HG02852 (cell line): ENCODE data around the gene PANK1.
"Not testable (repeated sequence)": the region's sequence is repeated elsewhere in the genome, so short reads cannot be mapped to it uniquely, and the experiment has no call there.

Experiments
- ATAC-seq: cut with Tn5 transposase; IDR thresholded peaks from one replicate; pipeline ENCODE4 v1.9.1; 2021; ENCODE audit warnings: mild to moderate bottlenecking, moderate library complexity; ENCODE audit not compliant: unreplicated experiment

The PANK1 gene

DNA sequence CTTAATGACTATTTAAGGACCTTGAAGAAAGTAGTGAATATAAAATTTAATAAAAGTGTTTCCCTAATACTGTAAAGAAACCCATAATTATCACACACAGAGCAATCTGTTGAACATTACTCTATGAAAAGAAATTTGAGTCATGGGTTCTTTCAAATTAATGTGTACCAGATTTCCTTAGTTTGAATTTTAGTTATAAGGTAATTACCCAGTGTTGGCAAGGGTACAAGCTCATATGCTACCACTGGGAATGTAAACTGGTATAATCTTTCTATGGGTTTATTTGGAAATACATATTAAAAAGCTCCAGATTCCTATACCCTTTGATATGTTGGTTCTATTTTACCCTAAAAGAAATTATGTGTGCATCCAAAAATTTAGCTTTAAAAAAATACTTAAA lies 22.9 kb downstream of the PANK1 start:
- no peak for ATAC-seq

DNA sequence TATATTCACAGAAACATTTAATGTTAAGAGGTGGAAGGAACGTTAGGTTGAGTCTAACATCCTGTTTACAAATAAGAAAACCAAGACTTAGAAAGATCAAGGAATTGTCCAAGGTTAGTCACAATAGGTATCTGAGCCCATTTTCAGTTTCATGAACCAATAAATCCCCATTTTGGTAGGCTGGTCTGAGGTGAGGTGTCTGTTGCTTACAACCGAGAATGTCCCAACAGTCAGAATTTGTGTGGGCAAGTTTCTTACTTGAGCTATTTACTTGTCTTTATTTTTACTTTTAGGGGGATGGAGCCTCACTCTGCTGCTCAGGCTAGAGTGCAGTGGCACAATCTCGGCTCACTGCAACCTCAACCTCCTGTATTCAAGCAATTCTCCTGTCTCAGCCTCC lies 23.6 kb downstream of the PANK1 start:
- no peak for ATAC-seq

DNA sequence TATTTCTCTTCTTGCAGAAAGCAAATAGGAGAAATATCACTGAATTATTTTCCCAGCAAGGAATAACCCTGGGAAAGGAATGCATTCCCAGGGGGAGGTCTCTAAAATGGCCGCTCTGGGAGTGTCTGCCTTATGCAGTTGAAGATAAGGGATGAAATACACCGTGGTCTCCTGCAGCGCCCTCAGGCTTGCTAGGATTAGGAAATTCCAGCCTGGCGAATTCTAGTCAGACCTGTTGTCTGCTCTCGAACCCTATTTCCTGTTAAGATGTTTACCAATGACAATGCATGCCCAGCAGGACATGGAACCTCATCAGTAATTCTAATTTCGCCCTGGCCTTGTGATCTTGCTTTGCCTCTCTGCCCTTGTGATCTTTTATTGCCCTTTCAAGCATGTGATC lies 24.7 kb downstream of the PANK1 start:
- not testable (repeated sequence) for ATAC-seq

DNA sequence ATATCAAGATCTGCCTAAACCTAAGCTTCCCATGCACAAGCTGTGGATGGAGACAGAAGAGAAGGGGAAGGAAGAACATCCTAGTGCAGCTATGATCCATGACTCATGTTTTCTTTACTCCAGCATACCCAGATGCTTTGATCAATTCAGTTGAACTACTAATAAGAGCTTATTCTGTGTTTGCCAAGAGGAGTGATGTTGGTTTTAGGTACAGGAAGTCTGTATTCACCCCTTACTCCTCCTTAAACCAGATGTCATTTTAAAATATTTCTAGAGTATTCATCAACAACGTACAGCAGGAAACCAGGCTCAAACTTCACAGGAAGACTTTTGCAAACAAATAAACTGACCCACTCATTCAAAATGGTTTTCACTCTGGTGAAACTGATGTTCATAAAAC lies 29.2 kb downstream of the PANK1 start:
- ATAC-seq = no peak

DNA sequence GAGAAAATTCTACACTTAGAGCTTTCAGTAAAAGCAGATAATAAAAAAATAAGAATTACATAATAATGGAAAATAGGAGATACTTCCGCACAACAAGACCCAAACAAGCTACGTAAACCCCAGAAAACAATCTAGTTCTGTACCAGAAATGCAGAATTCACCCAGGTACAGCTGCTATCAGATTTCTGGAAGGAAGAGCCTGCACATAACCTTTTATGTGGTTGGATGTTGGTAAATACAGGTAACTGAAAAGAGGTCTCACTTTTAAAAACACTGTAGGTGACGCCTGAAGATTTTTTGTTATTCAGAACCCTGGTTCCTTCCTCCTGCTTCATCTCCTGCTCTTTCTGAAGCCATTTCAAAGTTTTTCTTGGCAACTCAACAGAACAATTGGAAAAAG lies 29.9 kb downstream of the PANK1 start:
- ATAC-seq = no peak

DNA sequence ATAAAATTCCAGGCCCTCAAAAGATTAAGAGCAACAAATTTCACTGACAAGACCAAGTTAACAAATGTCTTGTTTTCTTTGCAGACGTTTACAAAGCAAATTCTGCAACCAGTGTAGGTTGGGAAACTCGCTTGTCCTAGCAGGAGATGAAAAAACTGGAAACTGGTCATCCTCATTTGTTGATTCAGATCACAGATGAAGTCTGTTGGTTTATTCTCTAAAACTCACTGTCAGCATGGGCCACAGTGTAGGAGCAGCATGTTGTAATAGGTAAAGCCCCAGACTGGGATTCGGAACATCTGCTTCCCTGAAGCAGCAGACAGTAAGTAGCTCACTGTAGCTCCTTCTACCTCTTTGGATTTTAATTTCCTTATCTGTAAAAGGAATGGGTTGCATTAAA lies 31.5 kb downstream of the PANK1 start:
- no peak for ATAC-seq

DNA sequence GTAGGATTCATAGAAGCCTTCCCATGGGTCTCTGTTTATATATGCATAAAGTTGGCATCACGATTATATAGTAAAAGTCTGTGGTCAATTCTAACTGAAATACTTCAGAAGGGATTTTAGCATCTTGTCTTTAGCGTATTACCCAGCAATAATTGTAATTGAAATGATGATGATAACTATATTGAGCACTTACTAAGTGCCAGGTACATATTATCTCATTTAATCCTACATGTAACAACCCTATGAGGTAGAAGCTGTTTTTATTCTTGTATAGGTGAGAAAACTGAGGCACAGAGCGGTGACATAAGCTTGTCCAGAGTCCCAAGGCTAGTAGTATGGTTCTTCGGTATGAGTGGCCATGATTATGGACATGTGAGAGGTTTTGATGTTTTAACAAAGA lies 33.8 kb downstream of the PANK1 start:
- ATAC-seq = no peak

DNA sequence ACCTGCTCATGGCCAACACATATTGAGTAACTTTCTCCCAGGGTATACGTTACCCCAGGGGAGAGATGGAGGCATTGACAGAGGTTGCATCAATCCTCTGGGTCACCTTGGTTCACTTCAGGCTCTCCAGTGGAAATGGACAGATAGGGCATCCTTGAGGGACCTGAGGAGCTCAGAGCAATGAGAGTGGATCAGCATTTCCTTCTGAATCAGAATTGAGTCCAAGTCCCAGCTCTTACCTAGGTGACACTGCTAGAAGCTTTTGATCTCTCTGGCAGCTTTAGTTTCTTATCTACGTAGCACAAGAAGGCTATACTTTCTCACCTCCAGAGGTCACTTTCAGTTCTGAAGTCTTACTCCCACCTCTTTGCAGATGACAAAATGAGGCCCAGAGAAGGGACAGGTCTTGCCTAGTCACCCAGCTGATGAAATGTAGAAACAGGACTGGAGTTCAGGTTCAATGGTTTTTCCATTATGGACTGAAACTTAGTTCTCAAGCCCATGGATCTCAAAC lies 35.2 kb downstream of the PANK1 start:
- peak; percentile 99 for ATAC-seq

DNA sequence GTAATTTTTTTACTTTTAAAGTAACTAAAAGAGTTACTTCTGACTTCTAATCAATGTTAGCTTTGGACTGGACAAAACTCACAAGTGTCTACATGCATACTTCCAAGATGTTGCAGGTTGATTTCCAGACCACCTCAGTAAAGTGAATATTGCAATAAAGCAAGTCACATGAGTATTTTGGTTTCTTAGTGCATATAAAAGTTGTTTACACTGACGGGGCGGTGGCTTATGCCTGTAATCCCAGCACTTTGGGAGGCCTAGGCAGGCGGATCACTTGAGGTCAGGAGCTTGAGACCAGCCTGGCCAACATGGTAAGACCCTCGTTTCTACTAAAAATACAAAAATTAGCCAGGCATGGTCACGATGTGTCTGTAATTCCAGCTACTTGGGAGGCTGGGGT lies 40.8 kb downstream of the PANK1 start:
- no peak for ATAC-seq

DNA sequence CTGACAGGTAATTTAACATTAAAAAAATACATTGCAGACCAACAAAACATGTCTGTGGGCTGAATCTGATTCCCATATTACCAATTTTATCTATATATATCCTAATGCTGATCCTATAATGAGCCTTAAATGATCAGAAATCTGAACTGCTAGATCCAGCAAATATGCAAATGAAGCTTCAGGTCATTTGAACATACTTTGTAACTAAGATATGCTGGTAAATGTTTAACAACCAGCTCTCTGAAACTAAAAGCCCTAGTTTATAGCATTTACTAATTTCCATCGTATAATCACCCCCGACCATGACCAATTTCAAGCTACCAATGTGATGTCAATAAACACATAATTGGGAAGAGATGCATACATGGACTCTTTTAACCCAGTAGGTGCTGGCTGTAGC lies 42.1 kb downstream of the PANK1 start:
- ATAC-seq = no peak

DNA sequence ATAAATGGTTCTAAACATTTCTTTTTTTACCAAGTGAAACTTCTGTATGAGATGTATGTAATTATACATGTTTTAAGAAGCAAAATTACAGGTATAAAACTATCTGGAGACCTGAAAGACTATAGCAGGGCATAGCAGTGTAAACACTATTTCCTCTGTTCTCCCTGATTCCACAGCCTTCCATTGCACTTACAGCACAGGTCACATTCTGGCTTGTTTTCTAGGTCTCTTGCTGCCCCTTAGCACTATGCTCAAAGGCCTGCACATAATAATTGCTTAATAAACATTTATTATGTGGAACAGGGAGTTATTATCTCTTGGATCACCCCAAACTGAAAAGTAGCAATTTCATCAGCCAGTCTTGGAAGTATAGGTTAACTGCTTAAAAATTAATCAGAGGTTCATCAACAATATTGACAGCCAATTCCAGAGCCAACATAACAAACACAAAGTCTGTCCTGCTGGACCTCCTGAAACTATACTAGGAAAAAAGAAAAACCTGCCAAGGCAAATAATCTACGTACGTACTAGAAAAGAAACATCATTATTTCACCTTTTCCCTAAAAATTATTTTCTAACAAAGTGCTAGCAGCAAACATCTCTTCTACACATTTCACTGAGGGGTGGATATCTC lies 43.2 kb downstream of the PANK1 start:
- ATAC-seq = no peak

DNA sequence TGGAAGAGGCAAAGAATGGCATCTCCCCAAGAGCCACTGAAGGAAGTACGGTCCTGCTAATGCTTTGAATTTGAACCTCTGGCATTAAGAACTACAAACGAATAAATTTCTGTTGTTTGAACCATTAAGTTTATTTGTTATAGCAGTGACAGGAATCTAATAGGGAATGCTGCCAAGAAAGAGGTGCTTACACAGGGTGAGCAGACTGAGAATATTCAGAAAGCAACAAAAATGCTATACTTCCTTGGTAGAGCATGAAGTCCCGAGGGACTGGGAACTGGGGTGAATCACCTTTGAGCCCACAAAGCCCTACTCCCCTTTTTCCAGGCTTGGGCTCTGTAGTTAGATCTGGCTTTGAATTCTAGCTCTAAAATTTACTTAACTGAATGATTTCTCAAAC lies 45.0 kb downstream of the PANK1 start:
- ATAC-seq = no peak

DNA sequence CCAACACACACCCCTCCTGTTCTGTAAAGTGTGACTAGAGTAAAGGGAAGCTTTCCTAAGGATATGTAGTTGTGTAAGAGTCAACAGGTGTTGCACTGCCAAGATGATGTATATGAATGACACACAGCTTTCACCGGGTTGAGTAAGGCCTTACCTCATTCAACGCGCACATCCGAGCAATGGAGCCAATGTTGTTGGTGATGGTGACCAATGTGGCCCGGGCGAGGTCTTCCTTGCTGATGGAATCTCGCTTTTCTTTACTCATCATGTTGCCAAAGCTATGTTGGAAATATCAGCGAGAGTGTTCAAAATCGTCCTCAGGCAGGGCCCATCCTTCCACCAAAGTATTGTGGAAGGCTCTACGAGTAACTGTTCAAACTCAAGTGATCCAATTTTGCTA lies 52.0 kb downstream of the PANK1 start:
- ATAC-seq = no peak

DNA sequence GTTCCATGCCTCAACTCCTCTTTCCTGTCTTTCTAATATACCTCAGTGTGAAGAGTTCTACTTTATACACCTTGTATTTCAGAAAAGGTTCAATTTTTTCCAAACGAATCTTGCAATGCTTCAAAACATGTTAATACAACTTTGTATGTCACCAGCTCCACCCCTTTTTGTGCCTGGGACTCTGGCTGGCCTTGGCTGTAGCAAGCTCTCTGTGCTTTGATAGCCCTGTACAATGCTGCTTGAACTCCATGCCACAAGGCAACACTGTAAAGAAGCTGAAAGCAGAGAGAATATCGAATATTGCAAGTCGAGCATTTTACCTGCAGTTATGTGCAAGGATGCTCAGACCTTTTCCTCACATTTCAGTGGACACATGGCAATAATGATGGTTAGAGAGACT lies 52.5 kb downstream of the PANK1 start:
- ATAC-seq = no peak

DNA sequence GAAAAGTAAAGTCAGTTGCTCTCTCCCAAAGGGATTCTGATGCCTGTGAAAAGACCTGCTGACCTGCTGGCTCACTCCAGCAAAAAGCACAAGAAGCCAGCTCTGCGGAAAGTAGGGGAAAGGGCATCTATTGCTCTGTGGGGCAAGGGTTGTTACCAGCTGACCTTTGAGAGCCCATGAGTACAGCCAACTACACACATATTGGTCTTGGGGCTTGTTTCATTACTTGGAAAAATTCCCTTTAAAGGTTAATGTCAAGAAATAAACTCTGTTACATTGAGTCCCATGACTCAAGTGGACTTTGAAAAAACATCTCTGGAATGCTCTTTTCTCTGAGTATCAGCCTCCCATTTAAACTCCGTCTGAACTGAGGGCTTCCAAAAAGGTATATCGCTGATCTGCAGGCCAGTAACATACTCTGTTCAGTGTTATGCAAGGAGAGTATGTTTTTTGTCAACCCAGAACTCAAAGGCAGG lies 53.2 kb downstream of the PANK1 start:
- ATAC-seq = no peak

DNA sequence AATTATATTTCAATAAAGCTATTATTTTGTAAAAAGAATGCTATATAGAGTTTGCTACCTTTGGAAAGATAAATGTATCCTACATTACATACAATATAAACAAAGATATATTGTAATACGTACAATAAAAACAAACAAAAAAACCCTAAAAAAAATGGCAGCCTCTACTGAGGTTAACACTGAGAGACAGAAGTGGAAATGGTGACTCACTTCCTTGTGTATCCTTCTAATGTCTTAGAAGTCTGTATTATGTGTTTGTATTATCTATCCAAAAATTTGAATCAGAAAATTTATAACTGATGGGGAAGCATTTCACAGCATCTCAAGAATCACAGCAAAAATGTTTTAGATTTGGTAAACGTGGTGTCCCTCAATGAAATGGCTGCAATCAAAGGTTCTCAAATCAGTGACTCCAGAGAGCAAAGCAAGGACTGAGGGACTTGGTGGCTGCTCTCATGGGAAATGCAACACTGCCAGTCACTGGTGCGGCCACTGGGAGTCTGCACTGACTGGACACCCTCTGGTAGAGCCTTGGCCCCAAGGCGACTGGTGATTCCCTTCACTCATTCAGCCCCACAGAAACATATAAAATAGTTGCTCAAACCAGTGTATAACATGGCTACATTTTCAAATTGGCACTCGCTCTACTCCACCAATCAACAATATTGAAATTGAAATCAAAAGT lies 53.8 kb downstream of the PANK1 start:
- ATAC-seq = no peak

DNA sequence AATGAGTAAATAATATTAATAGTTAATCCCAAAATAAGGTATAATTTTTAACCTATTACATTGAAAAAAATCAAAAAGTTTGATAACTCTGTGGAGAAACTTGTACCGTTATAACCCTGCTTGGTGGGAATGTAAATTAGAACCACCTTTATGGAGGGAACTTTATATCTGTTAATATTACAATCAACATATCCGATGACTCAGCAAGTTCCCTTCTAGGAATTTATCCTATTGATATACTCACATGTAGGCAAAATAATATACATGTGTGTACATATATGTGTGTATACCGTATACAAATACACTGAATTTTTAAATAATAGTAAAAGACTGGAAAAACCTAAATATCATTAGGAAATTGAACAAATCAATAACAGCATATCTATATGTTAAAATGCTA lies 54.7 kb downstream of the PANK1 start:
- no peak for ATAC-seq

DNA sequence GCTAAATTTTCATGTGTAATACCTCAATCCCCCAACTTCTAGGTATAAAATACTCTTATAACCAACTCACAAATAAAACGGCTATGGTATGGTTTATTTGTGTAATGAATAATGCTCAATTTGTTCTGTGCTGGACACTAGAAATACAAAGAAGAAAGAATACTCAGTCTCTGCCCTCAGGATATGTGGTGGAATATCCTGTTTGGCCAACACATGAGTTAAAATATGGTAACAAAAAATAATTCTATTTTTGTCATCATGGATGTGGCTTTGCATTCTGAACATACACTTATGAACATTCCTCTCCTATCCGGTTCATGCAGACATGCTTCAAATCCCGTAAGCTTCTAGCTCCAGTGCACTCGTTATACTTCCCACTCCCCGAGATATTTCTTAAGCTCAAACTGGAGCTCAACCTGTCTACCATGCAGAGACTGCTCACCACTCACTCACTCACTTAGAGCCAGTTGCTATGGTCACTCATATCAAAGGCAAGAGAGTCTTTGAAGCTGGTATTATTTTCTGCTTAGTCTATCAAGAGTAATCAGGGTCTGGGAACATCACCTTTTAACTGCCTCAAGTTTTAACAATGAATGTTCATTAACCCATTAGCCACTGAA lies 55.8 kb downstream of the PANK1 start:
- ATAC-seq = no peak

DNA sequence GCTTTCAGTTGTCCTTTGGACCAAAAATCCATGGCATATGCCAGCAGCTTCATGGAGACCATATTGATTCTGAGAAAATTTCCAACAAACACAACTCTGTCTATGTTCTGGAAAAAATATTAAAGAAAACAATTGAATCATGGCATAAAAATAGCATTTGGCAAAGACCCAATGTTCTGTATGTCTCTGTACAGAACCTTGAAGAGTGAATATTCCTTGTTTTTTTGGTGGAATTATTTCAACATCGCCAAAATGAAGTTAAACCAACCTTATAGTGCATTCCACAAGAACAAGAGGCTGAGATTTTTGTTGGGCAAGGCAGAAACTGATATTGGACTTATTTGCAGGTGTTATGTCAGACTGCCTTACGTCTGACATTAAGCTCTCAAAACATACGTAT lies 56.4 kb downstream of the PANK1 start:
- ATAC-seq = no peak

DNA sequence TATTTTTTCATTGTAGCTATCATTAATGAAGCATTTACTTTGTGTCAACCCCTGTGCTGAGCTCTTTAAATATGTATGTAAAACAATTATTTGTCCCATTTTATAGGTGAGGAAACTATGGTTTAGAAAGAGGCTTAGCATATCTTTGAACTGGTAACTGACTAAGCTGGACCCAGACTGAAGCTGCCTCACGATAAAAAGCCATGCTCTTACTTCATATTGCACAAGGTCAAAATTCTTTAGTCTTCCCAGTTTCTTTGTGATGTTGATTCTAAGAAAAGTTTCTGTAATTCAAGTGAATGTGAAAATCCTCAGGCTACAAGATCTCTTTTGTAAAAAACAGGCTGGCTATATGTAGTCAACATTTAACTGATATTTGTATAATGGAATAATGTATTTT lies 63.0 kb downstream of the PANK1 start:
- ATAC-seq = no peak

DNA sequence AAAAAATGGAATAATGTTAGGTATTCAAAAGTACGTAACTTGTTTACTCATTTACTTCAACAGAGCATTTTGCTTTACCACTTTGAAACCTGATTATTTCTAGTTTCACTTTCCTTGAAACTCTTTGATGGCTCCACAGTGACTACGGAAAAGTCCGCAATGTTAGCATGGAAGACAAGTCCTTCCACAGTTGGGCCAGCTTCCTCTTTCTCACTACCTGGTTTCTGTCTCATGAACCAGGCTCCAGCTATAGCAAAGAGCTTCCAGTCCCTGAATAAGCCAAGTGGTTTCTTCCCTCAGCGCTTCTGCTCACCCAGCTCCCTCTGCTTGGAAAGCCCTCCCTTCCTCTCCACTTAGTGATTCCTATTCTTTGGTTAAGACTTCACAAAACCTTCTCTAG lies 64.8 kb downstream of the PANK1 start:
- no peak for ATAC-seq

DNA sequence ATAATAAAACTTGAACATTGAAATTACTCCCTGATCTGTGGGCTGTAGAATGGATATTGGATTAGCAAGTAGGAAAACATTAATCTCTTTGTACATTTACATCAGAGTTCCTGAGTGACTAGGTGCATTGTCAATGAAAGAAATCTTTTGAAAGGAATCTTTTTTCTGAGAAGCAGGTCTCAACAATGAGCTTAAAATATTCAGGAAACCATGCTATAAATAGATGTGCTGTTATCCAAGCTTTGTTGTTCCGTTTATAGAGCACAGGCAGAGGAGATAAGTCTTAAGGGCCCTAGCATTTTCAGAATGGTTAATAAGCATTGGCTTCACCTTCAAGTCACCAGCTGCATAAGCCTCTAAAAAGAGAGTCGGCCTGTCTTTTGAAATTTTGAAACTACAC lies 68.3 kb downstream of the PANK1 start:
- no peak for ATAC-seq
